HG03135 (cell line): ENCODE results near the gene TRIM27.
"Not testable (repeated sequence)": the region's sequence is repeated elsewhere in the genome, so short reads cannot be mapped to it uniquely, and the experiment has no call there.

Source experiments
- ATAC-seq: cut with Tn5 transposase; IDR thresholded peaks from one replicate; pipeline ENCODE4 v1.9.1; 2021; ENCODE audit warnings: mild to moderate bottlenecking, moderate library complexity; ENCODE audit not compliant: unreplicated experiment

TRIM27 gene

GRCh38 chr6:28866205-28867085 lies 57.3 kb downstream of the TRIM27 start:
- not testable (repeated sequence) for ATAC-seq

GRCh38 chr6:28865401-28866204 lies 58.2 kb downstream of the TRIM27 start:
- no peak for ATAC-seq

GRCh38 chr6:28864326-28864923 lies 59.4 kb downstream of the TRIM27 start:
- no peak for ATAC-seq

- no peak for ATAC-seq
These were observed 60.0 kb downstream of the TRIM27 start for GRCh38 chr6:28863604-28864325.

- no peak for ATAC-seq
These were observed 61.7 kb downstream of the TRIM27 start for GRCh38 chr6:28862077-28862476.

GRCh38 chr6:28861339-28861738 lies 62.4 kb downstream of the TRIM27 start:
- ATAC-seq = no peak

- ATAC-seq = no peak
These were observed 63.2 kb downstream of the TRIM27 start for GRCh38 chr6:28860581-28860980.

GRCh38 chr6:28858963-28859362 lies 64.8 kb downstream of the TRIM27 start:
- no peak for ATAC-seq

GRCh38 chr6:28856620-28857005 lies 67.2 kb downstream of the TRIM27 start:
- no peak for ATAC-seq

- not testable (repeated sequence) for ATAC-seq
These were observed 69.4 kb downstream of the TRIM27 start for GRCh38 chr6:28854405-28854804.
